ENCODE results near the gene MYO1D. TPM values are rescaled to one million over a fixed set of nuclear protein-coding genes. Genes with fewer than 3 reads are reported as not detected.

MYO1D gene
- total RNA-seq, 1 experiment from 2014 or later = 9.0 TPM

Other genes with a start within 250 kb of the MYO1D start
- gene TMEM98, start 51.0 kb upstream of the MYO1D start, total RNA-seq (2014; rRNA removed; shearing (Covaris generic); ENCODE audit: low replicate concordance) = not detected in 2 replicates
- gene SPACA3, start 114.7 kb upstream of the MYO1D start, total RNA-seq (2014; rRNA removed; shearing (Covaris generic); ENCODE audit: low replicate concordance) = not detected in 2 replicates